HepG2 (cell line): Measurements from ENCODE around the gene CEBPG.

ENCODE experiments used
- ATF2 ChIP-seq: sonication (generic); formaldehyde crosslinking; IDR thresholded peaks from 2 replicates; pipeline ENCODE4 v1.4.0; 2020; ENCODE audit warnings: missing genetic modification reagents
- CTCF ChIP-seq: sonication (generic); formaldehyde crosslinking; IDR thresholded peaks from 2 replicates; pipeline ENCODE4 v1.5.0; 2020; ENCODE audit warnings: mild to moderate bottlenecking, missing genetic modification reagents, moderate library complexity
- MLX ChIP-seq: IDR thresholded peaks from 2 replicates; pipeline ENCODE4 v1.6.1; 2016
- RELA ChIP-seq: sonication (generic); formaldehyde crosslinking; IDR thresholded peaks from 2 replicates; pipeline ENCODE4 v1.4.0; 2020; ENCODE audit warnings: missing genetic modification reagents
- ZMYM3 ChIP-seq: sonication (generic); formaldehyde crosslinking; IDR thresholded peaks from 2 replicates; pipeline ENCODE4 v1.5.1; 2020; ENCODE audit warnings: mild to moderate bottlenecking, missing genetic modification reagents

- TF ChIP-seq CTCF (CRISPR knock-in tag), result no peak
- TF ChIP-seq RELA (CRISPR knock-in tag), result no peak
- TF ChIP-seq ATF2 (CRISPR knock-in tag), result no peak
- no peak for TF ChIP-seq MLX (CRISPR knock-in tag)
- no peak for TF ChIP-seq ZMYM3 (CRISPR knock-in tag)
Measured at GRCh38 chr19:33347300-33347699, 26.2 kb upstream of the CEBPG start.
